22Rv1 (cell line): ENCODE results near the gene NMT2.

ENCODE experiments used
- ZFX ChIP-seq: fragments of 450-650 bp; IDR thresholded peaks from 2 replicates; pipeline ENCODE4 v1.6.1; 2017; ENCODE audit warnings: antibody characterized with exemption, borderline replicate concordance
- TF ChIP-seq, protein P1 (sequence below): fragments of 450-650 bp; IDR thresholded peaks from 2 replicates; pipeline ENCODE4 v1.5.1; 2017; ENCODE audit warnings: mild to moderate bottlenecking

- TF ChIP-seq, protein P1, sequence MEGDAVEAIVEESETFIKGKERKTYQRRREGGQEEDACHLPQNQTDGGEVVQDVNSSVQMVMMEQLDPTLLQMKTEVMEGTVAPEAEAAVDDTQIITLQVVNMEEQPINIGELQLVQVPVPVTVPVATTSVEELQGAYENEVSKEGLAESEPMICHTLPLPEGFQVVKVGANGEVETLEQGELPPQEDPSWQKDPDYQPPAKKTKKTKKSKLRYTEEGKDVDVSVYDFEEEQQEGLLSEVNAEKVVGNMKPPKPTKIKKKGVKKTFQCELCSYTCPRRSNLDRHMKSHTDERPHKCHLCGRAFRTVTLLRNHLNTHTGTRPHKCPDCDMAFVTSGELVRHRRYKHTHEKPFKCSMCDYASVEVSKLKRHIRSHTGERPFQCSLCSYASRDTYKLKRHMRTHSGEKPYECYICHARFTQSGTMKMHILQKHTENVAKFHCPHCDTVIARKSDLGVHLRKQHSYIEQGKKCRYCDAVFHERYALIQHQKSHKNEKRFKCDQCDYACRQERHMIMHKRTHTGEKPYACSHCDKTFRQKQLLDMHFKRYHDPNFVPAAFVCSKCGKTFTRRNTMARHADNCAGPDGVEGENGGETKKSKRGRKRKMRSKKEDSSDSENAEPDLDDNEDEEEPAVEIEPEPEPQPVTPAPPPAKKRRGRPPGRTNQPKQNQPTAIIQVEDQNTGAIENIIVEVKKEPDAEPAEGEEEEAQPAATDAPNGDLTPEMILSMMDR = no peak
- no peak for TF ChIP-seq ZFX
Measured at GRCh38 chr10:15116225-15116624, 52.3 kb downstream of the NMT2 start.
